Measurements from ENCODE around the gene CAB39.

Gene CAB39

GRCh38 chr2:230758566-230759480 is 46.2 kb downstream of the CAB39 start:
- DNase-seq, result no peak

GRCh38 chr2:230759481-230760167 is 47.0 kb downstream of the CAB39 start:
- no peak for DNase-seq

GRCh38 chr2:230761704-230762103 is 49.1 kb downstream of the CAB39 start:
- no peak for DNase-seq

- no peak for DNase-seq
Measured at GRCh38 chr2:230762317-230762896, 49.8 kb downstream of the CAB39 start.

GRCh38 chr2:230764346-230764745 is 51.7 kb downstream of the CAB39 start:
- no peak for DNase-seq

- no peak for DNase-seq
Measured at GRCh38 chr2:230765611-230766300, 53.1 kb downstream of the CAB39 start.

GRCh38 chr2:230767862-230768388 is 55.3 kb downstream of the CAB39 start:
- DNase-seq, result no peak

GRCh38 chr2:230770804-230771203 is 58.2 kb downstream of the CAB39 start:
- no peak for DNase-seq

GRCh38 chr2:230772156-230772555 is 59.5 kb downstream of the CAB39 start:
- no peak for DNase-seq

GRCh38 chr2:230773039-230773773 is 60.6 kb downstream of the CAB39 start:
- DNase-seq, result no peak

GRCh38 chr2:230774348-230774951 is 61.8 kb downstream of the CAB39 start:
- no peak for DNase-seq

- DNase-seq, result no peak
Measured at GRCh38 chr2:230775737-230776136, 63.1 kb downstream of the CAB39 start.

GRCh38 chr2:230777721-230778120 is 65.1 kb downstream of the CAB39 start:
- DNase-seq, result no peak

GRCh38 chr2:230778350-230779063 is 65.9 kb downstream of the CAB39 start:
- no peak for DNase-seq

GRCh38 chr2:230779126-230779525 is 66.5 kb downstream of the CAB39 start:
- DNase-seq, result no peak

GRCh38 chr2:230779607-230780006 is 67.0 kb downstream of the CAB39 start:
- no peak for DNase-seq

GRCh38 chr2:230781130-230781797 is 68.6 kb downstream of the CAB39 start:
- DNase-seq, result no peak

GRCh38 chr2:230783101-230783500 is 70.5 kb downstream of the CAB39 start:
- no peak for DNase-seq

GRCh38 chr2:230784795-230785194 is 72.2 kb downstream of the CAB39 start:
- DNase-seq, result no peak

GRCh38 chr2:230785346-230785745 is 72.7 kb downstream of the CAB39 start:
- DNase-seq, result no peak
